ENCODE data around the gene ARHGAP44.

The ARHGAP44 gene

DNA sequence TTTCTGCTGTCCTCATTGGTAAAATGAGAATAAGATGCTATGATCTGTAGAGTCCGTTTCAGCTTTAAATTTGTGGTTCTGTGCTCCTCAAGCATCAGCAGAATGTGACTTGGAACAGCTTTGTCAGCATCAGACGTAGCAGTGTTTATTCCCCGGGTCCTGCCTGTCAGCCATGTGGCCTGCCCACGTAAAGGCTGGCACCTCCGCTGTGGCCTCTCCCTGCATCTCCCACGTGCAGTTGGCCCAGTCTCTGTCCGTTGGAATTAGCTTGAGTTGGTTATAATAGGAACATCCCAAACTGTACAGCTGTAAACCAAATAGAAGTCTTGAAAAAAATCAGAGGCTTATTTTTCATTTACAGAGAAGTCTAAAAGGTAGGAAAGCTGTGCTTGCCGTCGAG lies 61.7 kb downstream of the ARHGAP44 start:
- Histone ChIP-seq H3K4me3 (ENCODE audit: insufficient read length, low read depth) (no peak overlapping the region), H3K27me3 (ENCODE audit: insufficient read depth, insufficient read length) (no peaks in the 10 kb centered on the region), H3K4me1 (ENCODE audit: insufficient read depth, insufficient read length) (no peaks in the 10 kb centered on the region), H3K9me3 (ENCODE audit: insufficient read depth, low read length) (no peaks in the 10 kb centered on the region), H3K36me3 (ENCODE audit: insufficient read depth, insufficient read length, low read length) (no peaks in the 10 kb centered on the region), H3K9ac (ENCODE audit: insufficient read length, low read depth) (no peak overlapping the region)
- DNase-seq (ENCODE audit: low read depth, low spot score), result no peak
- no peak for TF ChIP-seq YY1 (IDR thresholded peaks at IDR 0.05; ENCODE audit: insufficient read depth, insufficient read length)
- no peak for TF ChIP-seq SUZ12 (IDR thresholded peaks at IDR 0.05; ENCODE audit: extremely low read depth, insufficient read depth, insufficient read length)
- TF ChIP-seq ZNF274 (IDR thresholded peaks at IDR 0.05; ENCODE audit: low read depth, low read length), result no peak

DNA sequence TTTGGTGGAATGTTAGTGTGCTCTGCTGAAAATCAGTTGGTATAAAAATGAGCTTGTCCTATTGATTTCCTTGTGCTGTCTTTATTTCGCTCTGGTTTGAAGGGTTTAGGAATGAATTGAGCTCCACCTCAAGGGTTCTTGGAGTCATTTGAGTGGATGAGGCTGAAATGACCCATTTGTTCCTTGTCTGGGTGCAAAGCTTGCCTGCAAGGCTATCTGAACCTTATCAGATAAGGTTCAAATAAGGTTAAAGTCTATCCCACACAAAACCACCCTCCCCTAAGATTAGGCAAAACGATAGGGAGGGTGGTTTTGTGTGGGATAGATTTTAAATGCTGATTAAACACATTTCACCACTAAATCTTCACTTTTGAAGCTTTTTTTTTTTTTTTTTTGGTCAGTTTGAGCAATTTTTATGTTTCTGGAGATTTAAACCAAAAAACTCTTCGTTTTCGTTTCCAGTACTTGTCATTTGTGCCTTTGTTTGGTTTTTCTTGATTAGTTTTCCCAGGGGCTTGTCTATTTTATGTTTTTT lies 62.7 kb downstream of the ARHGAP44 start:
- Histone ChIP-seq H3K9me3 (ENCODE audit: insufficient read depth, low read length) (no peaks in the 10 kb centered on the region), H3K36me3 (ENCODE audit: insufficient read depth, insufficient read length, low read length) (no peaks in the 10 kb centered on the region), H3K9ac (ENCODE audit: insufficient read length, low read depth) (no peak overlapping the region), H3K4me3 (ENCODE audit: insufficient read length, low read depth) (no peak overlapping the region), H3K4me1 (ENCODE audit: insufficient read depth, insufficient read length) (no peaks in the 10 kb centered on the region), H3K27me3 (ENCODE audit: insufficient read depth, insufficient read length) (no peaks in the 10 kb centered on the region)
- no peak for TF ChIP-seq YY1 (IDR thresholded peaks at IDR 0.05; ENCODE audit: insufficient read depth, insufficient read length)
- no peak for TF ChIP-seq SUZ12 (IDR thresholded peaks at IDR 0.05; ENCODE audit: extremely low read depth, insufficient read depth, insufficient read length)
- TF ChIP-seq ZNF274 (IDR thresholded peaks at IDR 0.05; ENCODE audit: low read depth, low read length), result no peak
- no peak for DNase-seq (ENCODE audit: low read depth, low spot score)

DNA sequence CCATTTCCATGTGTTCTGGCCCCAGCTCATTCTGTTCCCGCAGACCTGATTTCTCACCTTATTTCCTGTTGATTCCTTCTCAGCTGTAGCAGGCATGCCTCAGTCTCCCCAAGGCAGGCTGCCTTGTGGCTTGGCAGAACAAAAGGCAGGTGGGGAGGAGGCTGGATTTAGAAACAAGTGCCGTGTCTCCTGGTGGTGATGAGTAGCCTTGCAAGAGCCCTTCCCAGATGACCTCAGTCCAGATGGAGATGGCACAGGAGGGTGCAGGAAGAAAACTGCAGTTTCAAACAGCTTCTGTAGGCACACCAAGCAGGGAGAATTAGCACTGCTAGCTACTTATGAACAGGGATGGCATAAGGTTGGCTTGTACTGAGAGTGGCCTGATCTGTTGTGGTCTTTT lies 64.6 kb downstream of the ARHGAP44 start:
- TF ChIP-seq ZNF274 (IDR thresholded peaks at IDR 0.05; ENCODE audit: low read depth, low read length) (no peak), SUZ12 (IDR thresholded peaks at IDR 0.05; ENCODE audit: extremely low read depth, insufficient read depth, insufficient read length) (no peak), YY1 (IDR thresholded peaks at IDR 0.05; ENCODE audit: insufficient read depth, insufficient read length) (no peak)
- no peak overlapping the region for H3K9ac ChIP-seq (ENCODE audit: insufficient read length, low read depth)
- no peaks in the 10 kb centered on the region for H3K27me3 ChIP-seq (ENCODE audit: insufficient read depth, insufficient read length)
- H3K4me3 ChIP-seq (ENCODE audit: insufficient read length, low read depth), result no peak overlapping the region
- no peaks in the 10 kb centered on the region for H3K4me1 ChIP-seq (ENCODE audit: insufficient read depth, insufficient read length)
- no peaks in the 10 kb centered on the region for H3K36me3 ChIP-seq (ENCODE audit: insufficient read depth, insufficient read length, low read length)
- H3K9me3 ChIP-seq (ENCODE audit: insufficient read depth, low read length), result no peaks in the 10 kb centered on the region
- DNase-seq (ENCODE audit: low read depth, low spot score), result no peak

DNA sequence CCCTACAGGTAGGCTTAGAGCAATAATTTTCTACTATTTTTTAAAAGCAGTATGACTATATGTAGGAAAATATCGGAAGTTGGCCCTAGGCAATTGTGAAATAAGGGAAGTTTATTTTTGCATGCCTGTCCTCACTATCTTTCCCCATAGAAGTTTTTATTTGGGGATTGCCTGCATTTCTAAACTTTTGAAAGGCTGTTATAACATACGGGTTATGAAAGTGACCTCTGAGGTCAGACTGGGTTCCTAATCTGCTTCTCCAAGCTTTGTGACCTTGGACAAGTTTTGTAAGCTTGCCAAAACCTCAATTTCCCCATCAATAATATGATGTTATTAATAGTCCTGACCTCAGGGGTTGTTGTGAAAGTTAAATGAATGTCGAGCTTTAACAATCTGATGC lies 67.1 kb downstream of the ARHGAP44 start:
- Histone ChIP-seq H3K4me1 (ENCODE audit: insufficient read depth, insufficient read length) (no peaks in the 10 kb centered on the region), H3K36me3 (ENCODE audit: insufficient read depth, insufficient read length, low read length) (no peaks in the 10 kb centered on the region), H3K27me3 (ENCODE audit: insufficient read depth, insufficient read length) (no peaks in the 10 kb centered on the region), H3K9ac (ENCODE audit: insufficient read length, low read depth) (no peak overlapping the region), H3K4me3 (ENCODE audit: insufficient read length, low read depth) (no peak overlapping the region), H3K9me3 (ENCODE audit: insufficient read depth, low read length) (no peaks in the 10 kb centered on the region)
- no peak for TF ChIP-seq ZNF274 (IDR thresholded peaks at IDR 0.05; ENCODE audit: low read depth, low read length)
- no peak for DNase-seq (ENCODE audit: low read depth, low spot score)

DNA sequence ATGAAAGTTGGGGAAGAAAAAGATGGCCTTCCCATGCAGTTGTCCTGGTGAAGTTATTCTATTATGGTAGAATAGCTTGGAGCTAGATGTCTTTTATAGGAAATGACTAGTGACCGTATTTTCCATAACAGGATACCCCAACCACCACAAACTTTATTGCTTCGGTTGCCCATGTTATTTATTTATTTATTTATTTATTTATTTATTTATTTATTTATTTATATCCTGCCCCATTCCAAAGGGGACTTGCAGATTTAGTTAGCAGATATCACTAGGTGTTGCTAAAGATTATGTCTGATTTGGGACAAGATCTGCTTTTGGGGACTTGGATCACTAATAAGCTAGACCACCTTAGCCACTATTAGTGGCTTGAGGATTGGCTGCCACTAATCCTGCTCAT lies 68.3 kb downstream of the ARHGAP44 start:
- no peaks in the 10 kb centered on the region for H3K9me3 ChIP-seq (ENCODE audit: insufficient read depth, low read length)
- TF ChIP-seq SUZ12 (IDR thresholded peaks at IDR 0.05; ENCODE audit: extremely low read depth, insufficient read depth, insufficient read length), result no peak
- TF ChIP-seq YY1 (IDR thresholded peaks at IDR 0.05; ENCODE audit: insufficient read depth, insufficient read length), result no peak

DNA sequence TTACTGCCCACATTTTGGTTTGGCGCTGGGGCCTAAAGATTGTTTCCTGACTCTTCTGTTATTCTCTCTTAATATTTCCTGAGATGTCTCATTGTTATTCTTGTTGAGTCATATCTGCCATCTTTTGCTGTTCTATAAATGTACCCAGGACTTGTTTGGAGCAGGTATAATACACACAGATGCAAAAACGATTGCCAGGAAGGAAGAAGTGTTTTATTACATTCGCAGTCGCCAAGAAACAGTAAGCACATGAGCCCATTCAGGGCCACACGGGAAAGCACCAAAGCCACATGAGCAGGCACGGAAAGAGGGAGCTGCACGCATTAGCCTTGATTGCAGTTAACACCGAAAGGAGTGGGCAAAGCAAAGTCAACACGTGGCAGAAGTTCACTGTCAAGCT lies 70.2 kb downstream of the ARHGAP44 start:
- no peaks in the 10 kb centered on the region for H3K36me3 ChIP-seq (ENCODE audit: insufficient read depth, insufficient read length, low read length)
- no peaks in the 10 kb centered on the region for H3K27me3 ChIP-seq (ENCODE audit: insufficient read depth, insufficient read length)
- H3K4me1 ChIP-seq (ENCODE audit: insufficient read depth, insufficient read length), result no peaks in the 10 kb centered on the region
- TF ChIP-seq SUZ12 (IDR thresholded peaks at IDR 0.05; ENCODE audit: extremely low read depth, insufficient read depth, insufficient read length) (no peak), YY1 (IDR thresholded peaks at IDR 0.05; ENCODE audit: insufficient read depth, insufficient read length) (no peak), ZNF274 (IDR thresholded peaks at IDR 0.05; ENCODE audit: low read depth, low read length) (no peak)
- DNase-seq (ENCODE audit: low read depth, low spot score), result no peak
- no peak overlapping the region for H3K4me3 ChIP-seq (ENCODE audit: insufficient read length, low read depth)
- H3K9me3 ChIP-seq (ENCODE audit: insufficient read depth, low read length), result no peaks in the 10 kb centered on the region
- H3K9ac ChIP-seq (ENCODE audit: insufficient read length, low read depth), result no peak overlapping the region

More for the DNA sequence above, 68.3 kb downstream of the ARHGAP44 start:
- no peak overlapping the region for H3K9ac ChIP-seq (ENCODE audit: insufficient read length, low read depth)
- no peak for DNase-seq (ENCODE audit: low read depth, low spot score)
- H3K4me3 ChIP-seq (ENCODE audit: insufficient read length, low read depth), result no peak overlapping the region
- no peaks in the 10 kb centered on the region for H3K36me3 ChIP-seq (ENCODE audit: insufficient read depth, insufficient read length, low read length)
- H3K27me3 ChIP-seq (ENCODE audit: insufficient read depth, insufficient read length), result no peaks in the 10 kb centered on the region
- no peaks in the 10 kb centered on the region for H3K4me1 ChIP-seq (ENCODE audit: insufficient read depth, insufficient read length)

DNA sequence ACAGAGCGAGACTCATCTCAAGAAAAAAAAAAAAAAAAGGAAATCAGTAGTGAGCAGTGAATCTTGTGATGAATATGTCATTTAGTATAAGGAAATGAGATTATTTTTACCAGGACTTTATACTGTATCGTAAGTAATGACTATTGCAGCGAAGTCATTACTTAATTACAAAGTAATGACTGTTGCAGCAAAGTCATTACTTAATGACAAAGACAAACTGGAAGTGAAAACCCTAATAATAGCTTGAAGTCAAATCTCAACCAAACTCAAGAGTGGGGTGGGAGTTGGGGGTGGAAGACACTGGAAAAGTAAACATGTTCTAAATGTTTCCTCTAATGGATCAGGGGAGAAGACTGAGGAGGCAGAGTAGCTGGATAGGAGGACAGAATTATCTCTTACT lies 76.5 kb downstream of the ARHGAP44 start:
- Histone ChIP-seq H3K9me3 (ENCODE audit: insufficient read depth, low read length) (no peaks in the 10 kb centered on the region), H3K27me3 (ENCODE audit: insufficient read depth, insufficient read length) (no peaks in the 10 kb centered on the region), H3K36me3 (ENCODE audit: insufficient read depth, insufficient read length, low read length) (no peaks in the 10 kb centered on the region), H3K4me1 (ENCODE audit: insufficient read depth, insufficient read length) (no peaks in the 10 kb centered on the region), H3K9ac (ENCODE audit: insufficient read length, low read depth) (no peak overlapping the region), H3K4me3 (ENCODE audit: insufficient read length, low read depth) (no peak overlapping the region)
- no peak for DNase-seq (ENCODE audit: low read depth, low spot score)
- no peak for TF ChIP-seq ZNF274 (IDR thresholded peaks at IDR 0.05; ENCODE audit: low read depth, low read length)
- TF ChIP-seq SUZ12 (IDR thresholded peaks at IDR 0.05; ENCODE audit: extremely low read depth, insufficient read depth, insufficient read length), result no peak
- no peak for TF ChIP-seq YY1 (IDR thresholded peaks at IDR 0.05; ENCODE audit: insufficient read depth, insufficient read length)

DNA sequence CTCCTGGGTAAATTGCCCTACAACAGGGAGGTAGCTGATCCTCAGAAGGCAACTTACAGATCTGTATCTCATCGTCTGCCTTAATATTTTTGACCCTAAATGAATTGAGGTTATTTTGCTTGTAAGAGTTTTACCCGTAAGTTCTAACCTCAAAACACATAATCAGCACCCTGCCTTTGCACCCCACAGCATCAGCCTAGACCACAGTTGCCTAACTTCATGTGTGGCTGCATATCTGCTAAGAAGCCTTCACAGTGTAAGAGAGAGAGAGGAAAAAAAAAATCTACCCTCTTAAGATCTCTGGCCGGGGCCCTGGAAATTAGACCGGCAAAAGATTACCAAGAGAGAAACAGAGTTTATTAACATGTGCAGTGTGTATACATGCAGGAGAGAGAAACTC lies 76.9 kb downstream of the ARHGAP44 start:
- no peaks in the 10 kb centered on the region for H3K27me3 ChIP-seq (ENCODE audit: insufficient read depth, insufficient read length)
- no peaks in the 10 kb centered on the region for H3K9me3 ChIP-seq (ENCODE audit: insufficient read depth, low read length)
- H3K9ac ChIP-seq (ENCODE audit: insufficient read length, low read depth), result no peak overlapping the region
- no peaks in the 10 kb centered on the region for H3K4me1 ChIP-seq (ENCODE audit: insufficient read depth, insufficient read length)
- H3K36me3 ChIP-seq (ENCODE audit: insufficient read depth, insufficient read length, low read length), result no peaks in the 10 kb centered on the region
- H3K4me3 ChIP-seq (ENCODE audit: insufficient read length, low read depth), result no peak overlapping the region
- DNase-seq (ENCODE audit: low read depth, low spot score), result no peak
- no peak for TF ChIP-seq SUZ12 (IDR thresholded peaks at IDR 0.05; ENCODE audit: extremely low read depth, insufficient read depth, insufficient read length)
- no peak for TF ChIP-seq YY1 (IDR thresholded peaks at IDR 0.05; ENCODE audit: insufficient read depth, insufficient read length)
